NCI-H1930 (cell line): ENCODE measurements around the gene COL8A1.
A peak's percentile ranks its signal among the peaks of the same experiment; 100 is the strongest.

ENCODE experiments used
- DNase-seq, 2 experiments: peaks; one replicate each; lab custom pipeline; 2025; lab: John Stamatoyannopoulos, UW

Gene COL8A1

DNA sequence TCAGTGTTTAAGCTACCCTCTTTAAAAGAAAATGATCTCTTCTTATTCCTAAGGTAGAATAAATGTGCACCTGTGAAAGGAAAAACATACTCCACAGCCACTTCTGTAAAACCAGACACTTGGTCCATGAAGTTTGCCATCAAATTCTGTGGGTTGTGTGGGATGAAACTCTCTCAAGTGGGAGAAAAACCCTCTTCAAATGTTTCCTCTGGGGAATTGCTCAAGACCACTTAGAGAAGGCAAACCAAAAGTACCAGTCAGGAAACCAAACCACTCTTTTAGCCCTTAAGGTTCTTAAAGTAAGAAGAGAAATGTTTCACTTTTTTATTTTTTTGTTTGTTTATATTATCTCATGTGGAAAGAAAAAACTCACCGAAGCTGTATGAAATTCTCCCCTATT is 1.2 kb downstream of the COL8A1 start:
- DNase-seq, result no peak

DNA sequence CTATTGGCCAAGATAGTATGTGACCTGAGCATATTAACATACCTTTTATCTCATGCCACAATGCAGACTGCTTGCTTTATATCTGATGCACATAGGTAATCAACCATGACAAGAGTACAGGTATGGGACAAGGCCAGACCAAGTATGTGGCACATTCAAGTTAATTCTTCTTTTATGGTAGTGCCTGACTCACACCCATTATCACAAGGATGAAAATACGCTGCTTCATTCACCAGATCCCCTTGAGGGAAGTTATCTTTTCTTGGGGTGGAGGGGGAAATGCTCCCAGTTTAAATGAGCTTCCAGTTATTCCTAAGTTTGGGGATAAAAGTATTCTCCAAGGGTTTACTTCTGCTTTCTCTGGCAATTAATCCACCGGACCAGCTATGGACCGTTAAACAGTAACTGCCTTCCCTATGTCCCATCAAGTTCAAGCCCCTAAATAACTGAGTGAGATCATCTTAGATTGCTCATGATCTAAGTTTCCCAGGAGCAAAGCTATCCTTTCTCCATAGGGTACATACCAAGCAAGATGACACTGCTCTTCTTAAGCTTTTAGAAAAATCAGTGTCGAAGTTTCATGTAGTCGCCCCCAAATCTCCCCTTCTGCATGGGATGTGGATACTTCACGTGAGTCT is 1.9 kb downstream of the COL8A1 start:
- no peak for DNase-seq

DNA sequence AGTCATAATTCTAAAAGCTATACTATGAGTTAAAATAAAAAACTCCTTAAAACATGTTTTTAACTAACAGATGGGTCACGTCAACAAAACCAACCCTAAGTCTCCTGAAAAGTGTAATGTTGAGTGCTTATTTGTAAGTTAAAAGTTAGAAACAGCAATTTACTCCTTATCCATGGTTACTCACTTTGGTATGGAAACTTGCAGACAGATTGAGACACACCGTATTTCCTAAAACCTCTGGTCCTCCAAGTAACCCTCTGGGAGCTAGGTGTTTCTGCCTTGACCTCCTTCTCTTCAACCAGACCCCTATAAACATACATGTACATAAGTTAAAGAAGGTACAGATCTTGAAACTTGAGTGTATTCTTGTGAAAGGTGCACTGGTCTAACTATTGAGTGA is 3.1 kb downstream of the COL8A1 start:
- DNase-seq, result no peak

DNA sequence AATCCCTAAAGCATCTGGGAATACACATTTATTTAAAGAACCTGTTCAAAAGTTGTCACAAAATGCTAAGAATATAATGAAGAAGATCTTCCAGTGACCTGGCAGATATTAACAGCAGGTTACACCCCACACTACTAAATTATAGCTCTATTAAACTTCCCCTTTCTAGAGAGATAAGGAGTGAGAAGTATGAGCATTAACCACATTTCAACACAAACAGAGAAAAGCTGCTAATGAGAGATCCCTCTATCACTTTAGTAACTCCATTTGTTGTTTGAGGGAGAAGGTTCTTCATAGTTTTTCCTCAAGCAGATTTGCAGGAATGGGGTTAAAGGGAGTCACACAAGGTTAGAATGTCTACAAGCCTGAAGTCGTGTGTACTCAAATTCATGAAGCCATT is 3.6 kb downstream of the COL8A1 start:
- no peak for DNase-seq

DNA sequence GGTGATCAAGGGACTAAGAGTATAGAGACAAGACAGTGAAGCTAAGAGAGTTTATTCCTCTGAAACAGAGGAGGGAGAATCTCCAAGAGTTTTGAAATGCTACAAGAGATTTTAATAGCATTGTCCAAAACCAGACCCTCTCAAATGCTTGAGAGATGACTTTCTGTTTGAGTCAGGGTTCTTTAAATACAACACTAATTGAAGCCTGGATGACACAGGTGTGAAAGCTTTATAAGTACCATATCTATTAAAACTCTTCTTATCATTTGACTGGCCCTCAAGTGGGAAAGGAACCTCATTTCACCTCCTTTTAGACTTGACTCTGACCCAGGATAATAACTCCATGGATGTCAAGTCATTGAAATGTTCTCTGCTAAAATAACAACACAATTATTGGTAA is 5.6 kb downstream of the COL8A1 start:
- no peak for DNase-seq

DNA sequence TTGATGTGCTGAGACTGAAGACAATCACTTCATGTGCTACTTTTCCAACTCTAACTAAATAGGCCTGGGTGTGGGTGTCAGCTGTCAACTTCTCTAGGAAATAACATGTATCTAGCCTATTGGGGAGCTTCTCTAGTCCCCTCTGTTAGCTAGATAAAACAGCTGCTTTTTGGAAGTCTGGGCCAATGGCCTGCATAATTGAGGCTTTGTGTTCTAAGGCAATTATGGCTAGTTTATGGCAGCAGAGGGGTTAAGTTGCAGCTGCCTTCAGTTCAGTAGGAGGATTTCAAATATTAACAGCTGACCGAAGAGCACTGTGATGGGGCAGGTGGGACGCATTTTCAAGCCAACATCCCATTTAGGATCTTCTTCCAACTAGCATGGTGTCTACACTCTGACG is 6.4 kb downstream of the COL8A1 start:
- DNase-seq, result no peak

DNA sequence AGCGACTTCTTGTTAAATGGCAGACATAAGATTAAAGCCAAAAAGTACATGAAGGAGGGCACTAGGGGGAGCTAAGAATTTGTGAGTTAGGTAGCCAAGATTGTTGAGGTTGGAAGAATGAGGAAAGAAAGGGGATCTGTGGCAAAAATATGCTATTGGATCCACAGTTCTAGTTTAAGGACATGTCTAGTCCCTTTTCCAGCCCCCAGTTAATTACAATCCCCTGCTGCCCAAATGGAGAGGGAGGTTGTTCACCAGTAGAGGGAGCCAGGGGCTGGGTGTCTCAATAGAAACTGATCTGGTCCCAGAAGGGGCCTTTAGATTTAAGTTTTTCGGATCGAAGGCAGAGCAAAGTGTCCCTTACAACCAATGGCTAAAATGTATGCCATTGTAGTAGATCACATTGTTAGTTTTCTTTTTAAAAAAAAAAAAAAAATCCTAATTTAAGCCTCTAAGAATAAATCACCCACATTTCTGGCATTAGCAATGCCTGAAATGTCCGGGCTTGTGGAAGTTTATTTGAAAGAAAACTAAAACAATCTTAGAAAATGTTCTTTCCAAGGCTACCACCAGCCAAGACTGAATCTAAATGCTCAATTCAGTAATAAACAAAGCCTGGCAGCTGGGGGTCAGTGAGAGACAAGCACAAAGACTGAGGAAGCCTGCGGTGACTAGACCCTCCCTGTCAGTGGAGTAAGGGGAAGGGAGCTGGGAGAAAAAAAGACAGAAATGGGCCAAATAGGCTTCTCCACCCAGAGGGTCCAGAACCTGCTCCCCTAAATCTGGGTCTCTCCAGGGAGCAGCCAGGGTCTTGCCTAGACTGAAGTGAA is 7.1 kb downstream of the COL8A1 start:
- peak in 1 of 2 experiments; percentile 6 for DNase-seq

DNA sequence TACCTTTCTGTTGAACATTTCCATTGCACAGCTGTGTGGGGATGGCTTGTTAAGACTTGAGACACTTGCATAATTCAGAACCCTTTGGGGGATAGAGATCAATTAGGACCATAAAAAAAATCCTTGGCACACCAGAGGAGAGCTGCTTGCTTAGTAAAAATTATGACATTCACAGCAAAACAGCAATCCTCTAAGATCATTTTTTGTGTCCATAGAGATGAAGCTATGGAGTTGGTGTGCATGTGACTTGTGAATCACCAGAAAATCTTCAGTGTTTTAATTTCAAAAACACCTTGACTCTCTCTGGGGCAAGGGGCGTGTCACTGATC is 7.7 kb downstream of the COL8A1 start:
- no peak for DNase-seq

DNA sequence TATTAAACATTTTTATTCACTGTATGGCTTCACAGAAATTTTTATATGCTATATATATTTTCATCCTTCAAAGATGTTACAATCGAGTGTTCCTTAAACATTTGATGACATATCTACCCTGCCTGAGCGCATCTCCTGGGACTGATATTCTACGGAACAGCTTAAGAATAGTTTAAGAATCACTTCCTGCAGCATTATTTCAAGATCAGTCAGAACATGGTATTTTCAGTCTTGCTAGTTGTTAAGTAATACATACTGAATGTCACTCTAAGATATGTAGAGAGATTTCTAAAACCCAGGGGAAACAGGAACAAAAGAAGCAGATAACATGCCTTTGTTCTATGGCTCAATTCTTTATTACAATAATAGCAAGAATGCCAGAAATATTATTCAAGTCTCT is 8.7 kb downstream of the COL8A1 start:
- DNase-seq, result no peak

DNA sequence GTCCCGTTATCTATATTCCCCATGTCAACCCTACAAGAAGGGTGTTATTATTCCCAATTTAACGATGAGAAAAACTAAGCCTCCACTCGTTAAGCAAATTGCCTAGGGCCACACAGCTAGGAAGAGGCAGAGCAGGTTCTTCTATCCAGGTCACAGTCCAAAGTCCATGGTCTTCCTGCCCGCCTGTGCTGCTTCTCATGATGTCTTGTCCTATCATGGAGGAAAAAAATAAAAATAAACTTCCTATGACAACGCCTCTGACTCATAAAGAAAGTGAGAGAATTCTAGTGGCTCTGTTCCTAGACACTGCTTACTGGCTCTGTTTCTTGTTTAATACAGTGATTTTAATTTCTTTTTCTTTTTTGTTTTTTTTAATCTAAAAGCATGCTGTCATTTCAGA is 9.7 kb downstream of the COL8A1 start:
- DNase-seq, result no peak

DNA sequence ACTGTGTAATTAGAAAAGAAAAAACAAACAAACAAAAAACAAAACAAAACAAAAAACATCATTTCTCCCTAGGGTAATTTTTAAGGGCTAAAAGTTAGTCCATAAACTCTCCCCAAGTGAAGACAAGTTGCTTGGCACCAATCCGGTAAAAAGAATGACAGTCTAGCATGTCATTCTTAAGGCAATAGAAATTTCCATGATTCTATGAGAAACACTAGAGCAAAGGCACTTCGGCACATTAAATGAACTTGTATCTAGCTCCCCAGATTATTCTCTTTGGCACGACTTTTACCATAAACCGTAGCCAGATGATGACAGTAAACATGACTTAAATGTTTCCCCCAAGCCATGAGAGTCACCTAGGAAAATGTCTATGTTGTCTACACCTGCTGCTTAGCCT is 10.1 kb downstream of the COL8A1 start:
- no peak for DNase-seq

DNA sequence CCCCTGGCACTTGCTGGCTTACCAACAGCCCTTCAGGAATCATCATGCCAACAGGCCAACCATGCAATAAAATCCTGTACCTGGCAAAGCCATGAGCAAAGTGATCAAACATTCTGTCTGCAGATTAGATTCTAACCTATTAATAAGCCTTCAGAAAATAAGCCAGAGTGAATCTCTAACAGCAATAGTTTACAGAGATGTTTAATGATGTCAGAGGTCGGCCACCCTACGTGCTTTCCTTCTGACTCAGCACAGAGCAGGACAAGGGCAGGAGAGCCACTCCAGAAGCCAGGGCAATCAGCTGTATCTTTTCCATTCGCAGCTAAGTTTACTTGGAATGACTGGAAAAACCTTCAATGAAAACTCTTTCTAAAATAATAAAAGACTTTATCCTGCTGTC is 13.1 kb downstream of the COL8A1 start:
- DNase-seq, result no peak

DNA sequence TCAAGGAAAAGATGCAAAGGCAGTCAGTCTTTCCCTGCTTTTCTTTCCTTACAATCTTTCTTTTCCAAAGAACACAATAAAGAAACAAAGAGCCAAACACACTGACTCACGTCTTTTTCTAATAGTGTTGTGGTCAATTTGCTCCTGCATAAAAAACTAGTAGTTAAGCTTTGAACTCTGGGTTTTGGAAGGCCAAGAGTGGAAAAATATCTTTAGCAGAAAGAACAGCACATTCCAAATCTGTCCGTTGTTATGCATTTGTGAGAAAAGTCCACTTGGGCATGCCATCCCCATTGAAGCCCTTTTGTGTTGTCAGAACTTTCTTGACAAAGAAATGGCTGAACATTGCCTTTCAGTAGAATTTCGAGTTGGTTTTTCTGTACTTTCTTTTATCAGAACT is 18.2 kb downstream of the COL8A1 start:
- DNase-seq, result no peak

DNA sequence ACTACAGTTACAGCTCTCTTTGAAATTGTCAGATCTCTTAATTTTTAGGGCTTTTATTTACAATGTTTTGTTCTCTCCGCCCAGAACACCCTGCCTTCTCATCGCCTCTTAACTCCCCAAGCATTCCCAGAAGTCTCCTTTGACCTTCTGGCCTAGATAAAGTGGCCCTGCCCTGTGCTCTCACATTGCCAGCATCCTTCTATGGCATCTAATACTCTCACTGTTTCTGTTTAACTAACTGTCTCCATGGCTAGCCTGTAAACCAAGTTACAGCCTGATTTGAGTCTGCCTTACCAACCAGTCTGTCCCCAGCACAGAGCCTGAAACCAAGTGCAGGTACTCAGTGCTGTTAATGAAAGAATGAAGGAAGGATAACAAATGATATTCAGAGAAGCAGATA is 19.9 kb downstream of the COL8A1 start:
- no peak for DNase-seq

DNA sequence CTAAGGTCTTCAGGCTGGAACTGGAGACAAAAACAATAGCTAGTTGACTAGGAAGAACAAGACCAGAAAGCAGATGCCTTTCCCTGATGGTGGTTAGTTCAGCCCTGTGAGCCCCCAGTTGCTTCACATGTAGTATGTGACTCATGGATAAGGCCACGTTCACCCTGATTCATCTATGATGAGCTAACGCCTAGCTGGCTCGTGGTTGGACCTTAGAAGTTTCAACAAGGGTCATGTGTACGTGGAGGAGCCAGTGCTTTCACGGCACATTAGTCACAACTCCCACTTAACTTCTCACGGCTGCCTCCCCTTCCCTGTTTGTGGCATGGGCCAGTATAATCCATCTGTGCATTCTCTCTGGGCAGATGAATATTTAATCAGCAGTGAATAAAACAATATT is 20.6 kb downstream of the COL8A1 start:
- no peak for DNase-seq

DNA sequence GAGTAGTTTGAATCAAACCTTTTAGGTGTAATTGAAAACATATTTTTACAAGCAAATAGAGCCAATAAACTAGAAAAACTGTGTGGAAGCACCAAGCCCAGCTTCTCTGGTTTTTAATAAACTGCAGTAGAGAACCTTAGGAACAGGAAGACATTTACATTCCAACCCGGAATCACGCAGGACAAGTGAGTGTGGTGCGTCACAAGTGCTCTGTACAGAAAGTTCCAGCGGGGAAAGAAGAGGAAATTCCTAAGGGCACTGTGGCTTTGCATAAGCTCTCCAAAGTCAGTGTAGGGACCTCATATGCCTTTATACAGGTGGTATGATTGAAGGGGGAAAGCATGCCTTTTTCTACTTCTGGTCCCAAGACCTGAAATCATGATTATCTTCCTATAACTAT is 21.6 kb downstream of the COL8A1 start:
- no peak for DNase-seq

DNA sequence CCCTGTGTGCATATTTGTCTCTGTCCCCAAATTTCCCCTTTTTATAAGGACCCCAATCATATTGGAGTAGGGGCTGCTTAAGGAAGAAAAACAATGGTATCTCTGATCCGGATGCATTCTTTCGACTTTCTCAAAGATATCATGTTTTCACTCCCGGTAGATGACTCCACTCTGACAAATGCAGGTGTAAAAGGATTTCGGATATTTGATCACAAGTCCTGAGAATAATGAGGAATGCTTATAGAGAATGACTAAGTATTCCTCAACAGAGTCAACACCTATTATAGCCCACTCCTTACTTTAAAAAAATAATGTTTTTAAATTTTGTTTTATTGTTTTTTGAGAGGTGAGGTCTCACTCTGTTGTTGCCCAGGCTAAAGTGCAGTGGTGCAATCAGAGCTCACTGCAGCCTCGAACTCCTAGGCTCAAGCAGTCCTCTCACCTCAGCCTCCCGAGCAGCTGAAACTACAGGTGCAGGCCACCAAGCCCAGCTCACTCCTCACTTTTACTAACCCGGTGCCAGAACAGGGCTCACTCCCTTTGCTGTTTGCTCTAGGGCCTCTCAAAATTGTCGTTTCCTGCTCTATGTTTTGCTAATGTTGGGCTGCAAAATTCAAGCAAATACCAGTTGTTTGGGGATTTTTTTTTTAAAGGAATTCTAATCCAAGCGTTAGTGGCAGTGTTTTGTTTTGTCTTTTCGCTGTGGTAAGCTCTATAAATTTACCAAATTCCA is 24.6 kb downstream of the COL8A1 start:
- no peak for DNase-seq

DNA sequence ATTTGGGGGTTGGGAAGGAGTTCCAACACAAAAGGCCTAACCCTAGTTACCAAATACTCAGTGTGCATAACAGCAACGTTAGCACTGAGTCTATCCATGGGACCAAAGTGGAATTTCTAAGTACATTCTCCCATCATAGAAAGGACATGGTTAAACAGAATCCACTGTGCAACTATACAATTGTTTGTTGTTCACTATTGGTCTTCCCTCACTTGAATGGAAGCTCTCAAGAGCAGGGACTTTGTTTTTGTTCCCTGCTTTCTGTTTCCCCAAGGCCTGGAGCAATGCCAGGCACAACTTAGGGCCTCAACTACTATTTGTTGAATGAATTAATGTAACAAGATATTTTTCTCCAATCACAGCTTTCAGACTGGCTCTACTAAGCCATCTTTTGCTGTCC is 25.6 kb downstream of the COL8A1 start:
- no peak for DNase-seq

DNA sequence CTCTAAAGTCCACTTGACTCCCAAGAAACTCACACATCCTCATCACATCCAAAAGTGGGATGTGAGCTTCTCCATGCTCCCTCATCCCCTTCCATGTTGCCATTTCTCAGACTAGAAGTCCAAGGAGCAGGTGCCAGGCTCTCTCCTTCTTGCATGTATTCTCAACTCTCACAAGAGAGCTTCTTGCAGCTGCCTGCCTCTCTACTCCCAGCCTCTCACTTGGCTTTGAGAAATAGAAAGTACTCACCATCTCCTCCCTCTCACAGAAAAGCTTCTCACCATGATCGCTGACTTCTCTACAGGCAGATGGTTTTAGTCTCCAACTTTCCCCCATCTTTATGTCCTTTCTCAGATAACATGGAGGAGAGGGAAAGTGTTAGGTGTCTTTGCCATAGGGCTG is 26.6 kb downstream of the COL8A1 start:
- no peak for DNase-seq

DNA sequence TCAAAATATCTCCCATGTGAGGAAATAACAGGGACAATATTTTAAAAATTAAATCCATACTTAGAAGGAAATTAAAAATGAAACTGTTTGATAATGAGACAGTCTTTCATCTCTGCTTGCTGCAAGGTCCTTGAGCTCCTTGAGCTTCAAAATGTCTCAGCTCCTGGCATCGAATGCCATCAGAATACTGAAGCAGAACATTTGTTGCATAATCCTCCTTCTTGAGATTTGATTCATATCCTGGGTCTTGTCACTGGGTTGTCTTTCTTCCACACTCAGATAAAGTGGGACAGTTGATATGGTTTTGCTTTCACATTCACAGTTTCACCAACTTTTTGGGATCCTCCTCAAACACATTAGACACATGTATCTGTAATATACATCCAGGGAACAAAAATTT is 27.8 kb downstream of the COL8A1 start:
- no peak for DNase-seq

DNA sequence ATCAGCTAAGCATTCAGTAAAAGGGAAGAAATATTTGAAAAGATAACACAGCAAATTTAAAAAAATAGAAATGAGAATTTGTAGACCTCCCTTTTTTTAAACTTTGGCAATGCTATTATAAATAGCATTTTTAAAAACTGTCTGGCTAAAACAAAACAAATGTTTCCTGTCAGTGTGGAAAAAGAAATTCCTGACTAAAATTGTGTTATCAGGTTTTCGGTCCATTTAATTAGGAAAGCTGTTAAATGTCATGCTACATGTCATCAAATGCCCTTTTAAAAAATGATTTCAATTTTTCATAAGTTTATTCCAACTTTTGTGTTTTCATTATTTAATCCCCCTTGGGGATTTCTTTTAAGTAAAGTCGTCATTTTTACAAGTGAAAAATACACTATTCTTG is 29.6 kb downstream of the COL8A1 start:
- no peak for DNase-seq

DNA sequence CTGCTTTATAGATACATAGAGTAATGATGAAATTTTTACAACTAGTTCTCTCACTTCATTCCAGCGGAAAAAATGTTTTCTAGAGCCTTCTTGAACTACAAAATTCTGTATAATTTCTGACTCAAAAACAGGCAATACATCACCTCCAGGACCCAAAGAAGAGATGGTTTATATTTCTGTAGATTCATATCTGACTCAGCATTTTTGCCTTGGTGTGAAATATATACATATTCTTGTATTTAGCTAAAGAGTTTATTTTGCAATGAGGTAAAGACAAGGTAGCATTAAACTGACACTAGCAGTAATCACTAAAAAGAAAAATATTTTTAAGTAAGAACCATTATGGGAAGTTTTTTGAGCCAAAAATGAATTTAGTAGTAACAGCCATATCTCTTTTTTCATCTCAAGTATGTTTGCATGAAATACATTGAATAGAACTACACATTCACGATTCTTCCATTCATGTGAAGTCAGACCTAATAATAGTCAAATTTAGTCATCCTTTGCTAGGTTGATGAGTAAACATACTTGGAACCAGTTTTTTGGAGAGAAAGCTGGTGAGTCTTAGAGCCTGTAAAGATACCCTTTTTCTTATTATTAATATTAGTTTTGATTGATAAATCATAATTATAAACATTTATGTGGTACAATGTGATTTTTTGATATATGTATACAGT is 31.6 kb downstream of the COL8A1 start:
- no peak for DNase-seq

DNA sequence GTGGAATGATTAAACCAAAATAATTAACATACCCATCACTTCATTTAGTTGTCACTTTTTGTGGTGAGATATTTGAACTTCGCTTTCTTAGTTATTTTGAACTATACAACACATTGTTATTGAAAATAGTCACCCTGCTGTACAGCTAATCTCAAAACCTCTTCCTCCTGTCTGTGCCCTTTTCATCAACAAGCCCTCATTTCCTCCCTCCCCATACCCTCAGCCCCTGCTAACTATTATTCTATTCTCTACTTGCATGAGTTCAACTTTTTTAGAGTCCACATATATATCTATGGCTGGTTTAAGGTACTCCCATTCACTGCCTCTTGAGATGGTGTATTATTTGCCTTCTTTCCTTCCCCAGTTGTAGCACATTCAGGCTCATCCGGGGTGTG is 32.2 kb downstream of the COL8A1 start:
- no peak for DNase-seq
